OCI-LY1 (cell line): ENCODE measurements around the gene PDE6A.

ENCODE experiments used
- H2AFZ ChIP-seq: fragments of 200-600 bp; sonication (generic), shearing (Covaris generic); 2 replicates; pipeline ENCODE4 v1.6.0; 2014; ENCODE audit warnings: antibody characterized with exemption, mild to moderate bottlenecking, low read length
- H3F3A ChIP-seq: fragments of 200-600 bp; sonication (generic), shearing (Covaris generic); 2 replicates; pipeline ENCODE4 v1.6.0; 2014; ENCODE audit warnings: mild to moderate bottlenecking, antibody characterized with exemption, low read length, moderate library complexity; ENCODE audit not compliant: insufficient read depth
- H3K27ac ChIP-seq: fragments of 200-600 bp; sonication (generic); 2 replicates; pipeline ENCODE4 v1.5.1; 2014; ENCODE audit warnings: low read length, mixed run types, mild to moderate bottlenecking, low read depth; ENCODE audit not compliant: poor library complexity, severe bottlenecking
- H3K27me3 ChIP-seq: fragments of 200-600 bp; sonication (generic); 2 replicates; pipeline ENCODE4 v1.6.0; 2014; ENCODE audit warnings: antibody characterized with exemption, mild to moderate bottlenecking, low read length, moderate library complexity; ENCODE audit not compliant: insufficient read depth
- H3K36me3 ChIP-seq: fragments of 200-600 bp; sonication (generic); 2 replicates; pipeline ENCODE4 v1.6.1; 2014; ENCODE audit warnings: mild to moderate bottlenecking, antibody characterized with exemption, low read length, moderate library complexity, mixed read lengths; ENCODE audit not compliant: insufficient read depth
- H3K4me1 ChIP-seq: fragments of 200-600 bp; sonication (generic); 2 replicates; pipeline ENCODE4 v1.5.1; 2014; ENCODE audit warnings: mild to moderate bottlenecking, low read length, moderate library complexity; ENCODE audit not compliant: insufficient read depth, severe bottlenecking
- H3K4me2 ChIP-seq: fragments of 200-600 bp; sonication (generic), shearing (Covaris generic); 2 replicates; pipeline ENCODE4 v1.6.1; 2014; ENCODE audit warnings: low read length
- H3K4me3 ChIP-seq: fragments of 200-600 bp; sonication (generic); 2 replicates; pipeline ENCODE4 v1.5.1; 2014; ENCODE audit warnings: low read length, low read depth, mild to moderate bottlenecking, mixed read lengths; ENCODE audit not compliant: poor library complexity, severe bottlenecking
- H3K79me2 ChIP-seq: fragments of 200-600 bp; shearing (Covaris generic); 2 replicates; pipeline ENCODE4 v1.6.1; 2016; ENCODE audit warnings: mixed run types, low read length, mixed read lengths; ENCODE audit not compliant: insufficient read depth
- H3K9ac ChIP-seq: fragments of 200-600 bp; sonication (generic), shearing (Covaris generic); 2 replicates; pipeline ENCODE4 v1.6.1; 2014; ENCODE audit warnings: mild to moderate bottlenecking, low read length, mixed read lengths
- H3K9me2 ChIP-seq: fragments of 200-600 bp; sonication (generic), shearing (Covaris generic); 2 replicates; pipeline ENCODE4 v1.6.1; 2014; ENCODE audit warnings: low read depth, mild to moderate bottlenecking, low read length, mixed read lengths
- H3K9me3 ChIP-seq: fragments of 200-600 bp; shearing (Covaris generic); 2 replicates; pipeline ENCODE4 v1.6.1; 2014; ENCODE audit warnings: low read length, mixed read lengths
- H4K20me1 ChIP-seq: fragments of 200-600 bp; sonication (generic), shearing (Covaris generic); 2 replicates; pipeline ENCODE4 v1.6.0; 2016; ENCODE audit warnings: mild to moderate bottlenecking, low read length; ENCODE audit not compliant: insufficient read depth
- EZH2 ChIP-seq: fragments of 200-600 bp; sonication (generic), shearing (Covaris generic); IDR thresholded peaks from 2 replicates; pipeline ENCODE4 v1.8.0; 2017; ENCODE audit warnings: borderline replicate concordance, mixed run types, mild to moderate bottlenecking, antibody characterized with exemption, low read length, moderate library complexity, mixed read lengths
- TF ChIP-seq, protein P1 (sequence below): fragments of 200-600 bp; sonication (generic), shearing (Covaris generic); IDR thresholded peaks from 2 replicates; pipeline ENCODE4 v1.5.1; 2017; ENCODE audit warnings: mild to moderate bottlenecking, antibody characterized with exemption, low read length, moderate library complexity, mixed read lengths

PDE6A gene

GRCh38 chr5:149954798-149955197 is 10.2 kb upstream of the PDE6A start:
- no peaks in the 10 kb centered on the region for H3F3A ChIP-seq
- no peaks in the 10 kb centered on the region for H3K9me2 ChIP-seq
- H3K4me2 ChIP-seq: no peak overlapping the region
- H3K9ac ChIP-seq: no peak overlapping the region
- H2AFZ ChIP-seq: no peak overlapping the region
- H4K20me1 ChIP-seq: no peaks in the 10 kb centered on the region
- no peak overlapping the region for H3K27ac ChIP-seq
- no peak for TF ChIP-seq EZH2
- TF ChIP-seq, protein P1, sequence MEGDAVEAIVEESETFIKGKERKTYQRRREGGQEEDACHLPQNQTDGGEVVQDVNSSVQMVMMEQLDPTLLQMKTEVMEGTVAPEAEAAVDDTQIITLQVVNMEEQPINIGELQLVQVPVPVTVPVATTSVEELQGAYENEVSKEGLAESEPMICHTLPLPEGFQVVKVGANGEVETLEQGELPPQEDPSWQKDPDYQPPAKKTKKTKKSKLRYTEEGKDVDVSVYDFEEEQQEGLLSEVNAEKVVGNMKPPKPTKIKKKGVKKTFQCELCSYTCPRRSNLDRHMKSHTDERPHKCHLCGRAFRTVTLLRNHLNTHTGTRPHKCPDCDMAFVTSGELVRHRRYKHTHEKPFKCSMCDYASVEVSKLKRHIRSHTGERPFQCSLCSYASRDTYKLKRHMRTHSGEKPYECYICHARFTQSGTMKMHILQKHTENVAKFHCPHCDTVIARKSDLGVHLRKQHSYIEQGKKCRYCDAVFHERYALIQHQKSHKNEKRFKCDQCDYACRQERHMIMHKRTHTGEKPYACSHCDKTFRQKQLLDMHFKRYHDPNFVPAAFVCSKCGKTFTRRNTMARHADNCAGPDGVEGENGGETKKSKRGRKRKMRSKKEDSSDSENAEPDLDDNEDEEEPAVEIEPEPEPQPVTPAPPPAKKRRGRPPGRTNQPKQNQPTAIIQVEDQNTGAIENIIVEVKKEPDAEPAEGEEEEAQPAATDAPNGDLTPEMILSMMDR: no peak
- H3K4me3 ChIP-seq: no peak overlapping the region
- H3K9me3 ChIP-seq: no peaks in the 10 kb centered on the region
- H3K79me2 ChIP-seq: no peaks in the 10 kb centered on the region
- H3K36me3 ChIP-seq: no peaks in the 10 kb centered on the region
- peaks cover 5% of the 10 kb centered on the region for H3K4me1 ChIP-seq
- no peaks in the 10 kb centered on the region for H3K27me3 ChIP-seq

DNA sequence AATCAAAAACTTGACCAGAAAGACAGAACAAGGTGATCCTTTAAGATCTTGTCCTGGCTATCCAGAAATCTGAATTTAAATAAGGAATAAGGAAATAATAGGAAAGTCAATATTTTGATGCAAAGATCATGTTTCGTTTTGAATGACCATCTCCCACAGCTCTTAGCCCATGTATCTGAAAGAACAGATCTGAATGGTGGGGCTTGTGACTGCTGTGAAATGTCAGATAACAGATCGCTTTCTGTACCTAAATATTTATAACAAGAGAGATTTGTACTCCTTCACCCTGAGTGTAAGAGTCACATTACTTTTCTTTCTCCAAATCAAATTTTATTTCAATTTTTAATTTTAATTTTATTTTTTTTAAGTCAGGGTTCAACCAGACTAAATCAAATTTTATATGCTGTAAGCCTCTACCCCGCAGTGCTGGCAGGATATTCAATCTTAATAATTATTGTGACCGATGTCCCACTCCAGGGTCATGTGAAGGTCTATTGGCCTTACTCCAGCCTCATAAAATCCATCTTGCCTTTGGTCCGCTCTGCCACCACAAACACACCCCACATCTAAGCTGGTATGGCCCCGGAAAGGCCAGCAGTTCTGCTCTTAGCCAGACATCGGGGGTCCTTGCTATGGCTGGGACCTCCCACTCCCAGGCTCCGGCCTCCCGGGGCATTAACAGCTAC is 9.0 kb upstream of the PDE6A start:
- Histone ChIP-seq H3K4me1 (no peaks in the 10 kb centered on the region), H2AFZ (no peak overlapping the region), H3K9me2 (no peaks in the 10 kb centered on the region), H3K27ac (no peak overlapping the region), H3K79me2 (no peaks in the 10 kb centered on the region), H3K9me3 (no peaks in the 10 kb centered on the region), H4K20me1 (no peaks in the 10 kb centered on the region), H3K9ac (no peak overlapping the region), H3K36me3 (no peaks in the 10 kb centered on the region), H3K4me3 (no peak overlapping the region), H3F3A (no peaks in the 10 kb centered on the region), H3K27me3 (no peaks in the 10 kb centered on the region), H3K4me2 (no peak overlapping the region)
- TF ChIP-seq, protein P1: no peak
- TF ChIP-seq EZH2: no peak

- Histone ChIP-seq H3K4me3 (no peak overlapping the region), H3K4me2 (no peak overlapping the region), H3K27me3 (no peaks in the 10 kb centered on the region), H3K4me1 (no peaks in the 10 kb centered on the region), H3K79me2 (no peaks in the 10 kb centered on the region), H4K20me1 (no peaks in the 10 kb centered on the region), H3K9me3 (no peaks in the 10 kb centered on the region), H3K9me2 (no peaks in the 10 kb centered on the region), H3K27ac (no peak overlapping the region), H3K9ac (no peak overlapping the region), H2AFZ (no peak overlapping the region), H3F3A (no peaks in the 10 kb centered on the region), H3K36me3 (no peaks in the 10 kb centered on the region)
- TF ChIP-seq, protein P1: peak; percentile 19; the same call in 1 of the 2 replicates
- TF ChIP-seq EZH2: no peak
These were observed 6.7 kb upstream of the PDE6A start for GRCh38 chr5:149951138-149951749.
